HG03460 (cell line): ENCODE results near the gene SIPA1.

ENCODE experiments used
- ATAC-seq: cut with Tn5 transposase; IDR thresholded peaks from one replicate; pipeline ENCODE4 v1.9.1; 2021; ENCODE audit not compliant: unreplicated experiment

SIPA1 gene

GRCh38 chr11:65607614-65608426, 30.1 kb upstream of the SIPA1 start:
- ATAC-seq = no peak

- ATAC-seq = no peak
Measured at GRCh38 chr11:65609229-65609628, 28.7 kb upstream of the SIPA1 start.

GRCh38 chr11:65609665-65610064, 28.2 kb upstream of the SIPA1 start:
- ATAC-seq = no peak

- ATAC-seq = no peak
Measured at GRCh38 chr11:65610404-65610803, 27.5 kb upstream of the SIPA1 start.

GRCh38 chr11:65611028-65611757, 26.7 kb upstream of the SIPA1 start:
- no peak for ATAC-seq

- no peak for ATAC-seq
Measured at GRCh38 chr11:65611758-65612603, 25.9 kb upstream of the SIPA1 start.

GRCh38 chr11:65612691-65613090, 25.2 kb upstream of the SIPA1 start:
- no peak for ATAC-seq

GRCh38 chr11:65613091-65613928, 24.6 kb upstream of the SIPA1 start:
- ATAC-seq = no peak

- ATAC-seq = peak; percentile 73
Measured at GRCh38 chr11:65615229-65615949, 22.5 kb upstream of the SIPA1 start, which contains the start of gene PCNX3. PCNX3 (plus strand) TSS chr11:65615776; CDS start chr11:65616312, 536 bp downstream.

- peak; percentile 2 for ATAC-seq
Measured at GRCh38 chr11:65615950-65616574, 21.8 kb upstream of the SIPA1 start.

- no peak for ATAC-seq
Measured at GRCh38 chr11:65616575-65617001, 21.3 kb upstream of the SIPA1 start.

GRCh38 chr11:65617136-65617850, 20.6 kb upstream of the SIPA1 start:
- no peak for ATAC-seq

GRCh38 chr11:65617990-65618751, 19.7 kb upstream of the SIPA1 start:
- no peak for ATAC-seq

GRCh38 chr11:65618763-65619162, 19.1 kb upstream of the SIPA1 start:
- no peak for ATAC-seq

GRCh38 chr11:65619281-65619928, 18.5 kb upstream of the SIPA1 start:
- no peak for ATAC-seq

- no peak for ATAC-seq
Measured at GRCh38 chr11:65620666-65621065, 17.2 kb upstream of the SIPA1 start.

- no peak for ATAC-seq
Measured at GRCh38 chr11:65621460-65621859, 16.4 kb upstream of the SIPA1 start.
